Smooth muscle cell of the brain vasculature (primary cell): ENCODE data around the gene RTKN2.

Source experiments
- DNase-seq: peaks from one replicate; pipeline ENCODE4 v3.0.0-alpha.2; 2012; ENCODE audit warnings: low read depth, low spot score

The RTKN2 gene

DNA sequence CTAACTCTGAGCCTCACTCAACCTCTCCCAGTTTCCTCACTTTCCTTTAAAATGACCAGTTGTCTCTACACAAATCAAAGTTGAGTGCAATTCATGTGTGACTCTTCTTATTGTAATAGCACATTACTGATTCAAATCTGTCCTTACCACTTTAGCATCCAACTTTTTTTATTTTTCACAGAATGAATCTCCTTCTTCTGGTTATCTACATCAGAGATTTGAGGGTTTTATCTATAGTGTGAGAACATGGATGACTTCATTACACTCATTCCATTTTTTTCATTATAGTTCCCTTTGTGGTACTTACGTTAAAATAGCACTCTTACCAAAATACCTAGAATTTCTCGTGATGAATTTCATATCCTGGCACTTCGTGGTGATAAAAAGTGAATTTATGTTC, 43.3 kb downstream of the RTKN2 start:
- DNase-seq, result no peak

DNA sequence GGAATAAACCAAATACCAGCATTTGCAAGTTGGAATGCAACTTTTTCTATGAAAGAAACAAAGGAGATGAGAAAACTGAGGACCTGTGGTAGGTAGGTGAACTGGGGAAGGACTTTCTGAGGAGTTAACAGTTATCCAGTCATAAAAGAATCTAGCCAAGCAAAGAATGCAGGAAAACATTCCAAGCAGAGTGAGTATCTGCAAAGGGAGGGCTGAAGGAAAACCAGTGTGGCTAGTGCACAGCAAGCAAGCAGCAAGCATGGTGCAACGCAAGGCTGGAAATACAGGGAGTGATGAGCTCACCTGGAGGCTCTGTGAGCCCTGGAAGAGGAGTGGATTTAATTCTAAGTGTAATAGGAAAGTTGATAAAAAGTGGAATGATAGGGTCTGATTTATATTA, 44.0 kb downstream of the RTKN2 start:
- no peak for DNase-seq

DNA sequence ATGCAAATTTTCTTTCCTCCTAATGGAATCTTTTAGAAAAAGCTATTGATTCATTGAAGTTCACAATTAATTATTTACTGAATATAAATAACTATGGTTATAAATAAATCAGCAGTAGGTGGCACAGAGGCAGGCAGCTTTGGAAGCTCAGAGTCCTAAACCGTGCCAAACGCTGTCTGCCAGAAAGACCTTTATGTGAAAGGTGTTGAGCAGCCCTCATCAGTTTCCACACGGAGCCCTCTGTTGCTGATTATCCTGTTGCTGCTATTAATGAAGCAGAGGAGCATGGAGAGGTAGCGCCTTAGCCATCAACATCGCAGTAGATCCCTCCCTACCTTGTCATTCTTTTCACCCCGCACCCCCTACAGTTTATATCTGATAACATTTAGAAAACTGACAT, 51.0 kb downstream of the RTKN2 start:
- DNase-seq, result no peak

DNA sequence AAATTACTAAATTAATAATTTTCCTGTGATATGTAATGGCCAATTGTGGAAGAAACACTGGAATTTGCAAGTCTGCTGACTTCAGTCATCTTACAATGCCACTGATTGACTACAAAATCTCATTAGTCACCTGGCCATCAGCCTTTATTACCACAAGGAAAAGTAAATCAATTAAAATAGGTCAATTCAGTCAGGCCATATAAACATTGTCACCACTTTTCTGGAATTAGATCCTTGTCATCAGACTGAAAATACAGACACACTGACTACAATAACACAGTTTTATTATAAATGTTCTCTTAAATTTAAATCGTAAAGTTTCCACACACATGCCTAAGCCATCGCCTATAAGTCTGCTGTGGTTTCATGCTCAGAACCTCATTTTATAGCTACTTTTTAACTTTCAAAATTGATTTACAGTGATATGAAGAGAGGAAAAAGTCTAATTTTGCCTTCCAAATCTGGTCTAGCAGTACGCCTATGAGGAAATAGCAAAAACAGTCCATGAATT, 54.2 kb downstream of the RTKN2 start:
- no peak for DNase-seq

DNA sequence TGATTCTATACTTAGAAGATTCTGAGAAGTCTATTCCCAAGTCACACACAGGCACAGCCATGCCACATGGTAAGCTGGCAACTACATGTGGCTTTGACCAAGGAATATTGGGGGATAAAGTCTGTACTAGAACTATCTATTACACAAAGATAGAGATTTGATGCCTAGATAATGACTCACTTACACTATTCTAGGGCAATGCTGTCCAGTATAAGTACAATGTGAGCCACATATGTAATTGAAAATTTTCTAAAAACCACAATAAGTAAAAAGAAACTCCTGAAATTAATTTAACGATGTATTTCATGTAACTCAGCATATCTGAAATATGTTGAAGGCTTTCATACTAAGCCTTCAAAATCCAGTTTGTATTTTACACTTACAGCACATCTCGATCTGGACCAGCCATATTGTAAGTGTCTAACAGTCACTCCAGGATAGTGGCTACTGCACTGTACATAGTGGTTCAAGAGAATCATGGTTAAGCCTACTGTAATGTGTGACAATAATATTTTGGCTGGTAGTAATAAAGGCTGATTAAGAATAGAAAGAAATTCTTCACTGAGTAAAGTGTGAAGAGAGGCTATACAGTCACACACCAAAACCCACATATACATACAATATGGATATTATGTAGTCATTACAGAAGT, 62.8 kb downstream of the RTKN2 start:
- DNase-seq, result no peak

DNA sequence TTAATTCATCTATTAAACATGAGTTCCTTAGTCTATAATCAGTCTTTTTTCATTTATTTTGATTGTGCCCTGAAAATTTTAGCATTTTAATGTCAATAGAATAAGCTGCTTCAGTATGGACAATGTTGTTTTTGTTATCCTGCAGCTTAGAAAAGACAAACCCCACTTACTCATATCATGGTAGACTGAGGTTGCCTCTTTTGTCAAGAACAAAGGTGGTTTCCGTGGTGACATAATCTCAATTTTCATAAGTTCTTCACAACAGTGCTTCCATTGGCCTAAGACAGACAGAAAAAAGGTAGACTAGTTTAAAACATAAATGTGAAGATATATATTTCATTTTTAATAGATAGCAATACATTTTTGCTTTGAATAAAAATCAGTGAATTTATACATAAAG, 69.1 kb downstream of the RTKN2 start:
- no peak for DNase-seq

DNA sequence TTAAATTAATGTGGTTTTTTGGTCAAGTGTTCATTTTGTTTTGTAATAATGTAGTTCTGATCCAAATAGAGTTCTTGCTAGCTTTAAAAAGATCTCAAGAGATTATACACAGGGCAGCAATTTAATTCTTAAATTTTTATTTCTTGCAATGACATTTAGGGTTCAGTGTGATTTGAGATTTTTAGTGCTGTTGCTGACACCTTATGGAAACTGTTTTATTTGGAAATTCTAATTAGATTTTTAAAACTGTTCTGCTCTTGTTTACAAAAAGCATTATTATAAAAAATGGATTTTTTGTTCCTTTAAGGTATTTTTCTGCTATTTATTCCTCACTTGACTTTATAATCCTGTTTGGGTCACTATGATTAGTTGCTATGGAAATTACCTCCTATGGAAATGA, 72.1 kb downstream of the RTKN2 start:
- no peak for DNase-seq

DNA sequence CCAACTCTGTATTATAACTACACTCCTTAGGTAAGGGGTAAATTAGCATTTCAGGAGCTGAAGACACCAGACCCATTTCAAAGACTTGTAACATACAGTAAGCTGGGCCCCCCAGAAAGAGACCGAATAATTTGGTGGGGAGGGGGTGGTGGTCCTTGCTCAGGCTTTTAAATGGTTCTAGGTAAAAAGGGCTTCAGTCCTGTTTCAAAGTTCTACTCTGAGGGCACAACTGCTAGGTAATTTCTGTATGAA, 73.0 kb downstream of the RTKN2 start:
- DNase-seq, result no peak

DNA sequence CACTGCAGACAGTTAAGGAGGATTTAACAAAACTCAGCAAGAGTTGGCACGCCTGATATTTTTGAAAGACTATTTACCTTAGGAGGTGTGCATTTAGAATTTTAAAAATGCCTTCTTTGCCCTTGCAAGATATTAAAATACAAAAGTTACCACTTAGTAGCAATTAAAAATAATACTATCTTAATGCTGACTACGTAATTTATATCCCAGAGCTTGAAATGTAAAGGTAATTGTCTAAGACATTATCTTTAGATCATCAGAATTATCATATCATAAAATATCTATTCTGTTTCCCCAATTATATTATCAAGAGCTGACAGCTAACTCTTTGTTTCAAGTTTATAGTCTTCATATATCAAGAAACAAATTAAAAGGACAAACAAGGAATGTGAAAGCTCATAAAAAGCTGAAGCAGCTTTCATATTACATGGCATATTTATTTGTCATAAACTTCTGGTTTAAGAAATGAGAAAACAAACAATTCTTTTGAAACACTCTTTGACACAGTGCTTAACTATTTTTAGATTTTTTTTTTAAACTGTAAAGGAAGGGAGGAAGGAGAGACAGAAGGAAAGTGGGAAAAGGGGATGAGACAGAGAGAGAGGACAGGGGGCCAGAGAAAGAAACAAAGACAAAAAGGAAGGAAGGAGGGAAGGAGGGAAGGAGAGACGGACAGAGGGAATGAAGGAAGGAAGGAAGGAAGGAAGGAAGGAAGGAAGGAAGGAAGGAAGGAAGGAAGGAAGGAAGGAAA, 73.5 kb downstream of the RTKN2 start:
- DNase-seq, result no peak

DNA sequence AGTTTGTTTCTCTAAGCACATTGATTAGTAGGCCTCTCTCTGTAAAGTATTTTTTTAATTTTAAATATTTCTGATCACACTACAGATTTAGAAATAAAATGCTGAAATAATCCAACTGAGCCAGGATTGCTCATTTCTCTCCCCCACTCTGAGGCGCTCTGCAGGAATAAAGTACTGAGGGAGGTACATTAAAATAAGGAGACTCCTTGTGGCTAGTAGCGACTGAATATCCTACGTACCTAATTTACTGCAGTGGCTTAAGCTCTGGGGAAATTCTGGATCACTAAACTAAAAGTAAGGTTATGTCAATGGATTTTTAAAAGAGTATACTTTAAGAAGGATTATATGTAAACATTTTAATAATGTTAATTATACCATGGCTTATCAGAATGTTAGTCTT, 75.2 kb downstream of the RTKN2 start:
- DNase-seq, result no peak

DNA sequence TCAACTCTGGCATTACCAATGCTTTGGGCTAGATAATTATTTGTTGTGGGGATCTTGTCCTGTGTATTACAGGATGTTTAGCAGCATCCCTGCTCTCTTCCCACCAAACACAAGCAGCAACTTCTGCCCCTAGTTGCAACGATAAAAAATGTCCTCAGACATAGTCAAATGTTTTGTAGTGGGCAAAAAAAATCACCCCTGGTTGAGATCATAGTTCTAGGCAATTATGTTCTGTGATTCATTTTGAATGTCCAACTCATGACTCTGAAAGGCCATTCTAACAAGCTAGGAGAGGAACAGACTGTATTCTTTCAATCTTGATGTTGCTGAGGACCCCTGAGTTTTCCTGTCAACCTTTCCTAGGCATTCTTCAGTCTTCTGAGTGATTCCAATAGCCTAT, 79.5 kb downstream of the RTKN2 start:
- DNase-seq, result no peak

DNA sequence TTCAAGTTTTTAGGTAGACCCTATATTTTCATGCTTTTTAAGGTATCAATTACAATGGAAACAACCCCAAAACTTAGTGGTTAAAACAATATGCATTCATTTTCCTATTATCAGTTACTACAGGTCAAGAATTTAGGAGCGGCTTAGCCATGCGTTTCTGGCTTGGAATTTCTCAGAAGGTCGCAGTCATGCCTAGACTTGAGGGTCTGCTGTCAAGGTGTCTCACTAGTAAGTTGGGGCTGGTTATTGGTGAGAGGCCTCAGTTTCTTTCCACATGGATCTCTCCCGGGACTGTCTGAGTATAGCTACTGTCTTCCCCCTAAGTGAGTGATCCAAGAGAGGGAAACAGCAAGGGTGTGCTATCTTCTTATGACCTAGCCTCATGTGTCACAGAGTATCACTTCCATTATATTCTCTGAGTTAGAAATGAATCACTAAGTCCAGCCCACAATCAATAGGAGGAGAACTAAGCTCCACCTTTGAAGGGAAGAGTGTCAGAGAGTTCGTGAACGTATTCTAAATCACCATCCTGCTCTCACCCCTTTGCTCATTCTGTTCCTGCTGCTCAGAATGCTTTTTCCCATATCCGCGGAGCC, 80.5 kb downstream of the RTKN2 start:
- DNase-seq, result no peak

DNA sequence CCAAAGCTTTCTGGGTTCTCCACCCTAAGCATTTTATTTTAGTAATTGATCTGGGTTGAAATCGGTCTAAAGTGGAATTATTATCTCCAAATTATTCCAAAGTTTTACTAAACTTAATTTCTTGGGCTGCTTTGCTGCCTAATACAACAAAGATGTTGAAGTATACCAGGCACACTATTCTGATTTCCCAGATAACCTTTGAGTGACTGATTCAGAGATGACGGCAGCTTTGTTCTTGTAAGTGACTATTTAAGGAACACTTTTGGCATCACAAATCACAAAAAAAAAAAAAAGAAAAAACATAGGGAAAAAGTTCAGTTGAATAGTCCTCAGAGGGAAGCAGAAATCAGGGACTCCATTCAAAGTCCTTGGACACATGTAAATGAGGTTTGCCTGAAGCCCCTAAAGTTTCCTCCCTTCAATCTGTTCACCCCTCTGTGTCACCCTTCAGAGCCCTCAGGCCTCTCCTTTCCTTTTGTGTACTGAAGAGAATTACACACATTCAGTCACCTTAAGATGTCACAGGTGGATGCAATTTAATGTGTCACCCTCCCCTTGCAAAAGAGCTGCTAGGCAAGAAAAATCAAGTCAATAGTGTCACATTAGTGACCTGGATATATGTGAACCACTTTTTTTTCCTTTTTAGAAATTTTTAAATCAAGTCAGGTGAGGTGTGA, 81.5 kb downstream of the RTKN2 start:
- DNase-seq, result no peak

DNA sequence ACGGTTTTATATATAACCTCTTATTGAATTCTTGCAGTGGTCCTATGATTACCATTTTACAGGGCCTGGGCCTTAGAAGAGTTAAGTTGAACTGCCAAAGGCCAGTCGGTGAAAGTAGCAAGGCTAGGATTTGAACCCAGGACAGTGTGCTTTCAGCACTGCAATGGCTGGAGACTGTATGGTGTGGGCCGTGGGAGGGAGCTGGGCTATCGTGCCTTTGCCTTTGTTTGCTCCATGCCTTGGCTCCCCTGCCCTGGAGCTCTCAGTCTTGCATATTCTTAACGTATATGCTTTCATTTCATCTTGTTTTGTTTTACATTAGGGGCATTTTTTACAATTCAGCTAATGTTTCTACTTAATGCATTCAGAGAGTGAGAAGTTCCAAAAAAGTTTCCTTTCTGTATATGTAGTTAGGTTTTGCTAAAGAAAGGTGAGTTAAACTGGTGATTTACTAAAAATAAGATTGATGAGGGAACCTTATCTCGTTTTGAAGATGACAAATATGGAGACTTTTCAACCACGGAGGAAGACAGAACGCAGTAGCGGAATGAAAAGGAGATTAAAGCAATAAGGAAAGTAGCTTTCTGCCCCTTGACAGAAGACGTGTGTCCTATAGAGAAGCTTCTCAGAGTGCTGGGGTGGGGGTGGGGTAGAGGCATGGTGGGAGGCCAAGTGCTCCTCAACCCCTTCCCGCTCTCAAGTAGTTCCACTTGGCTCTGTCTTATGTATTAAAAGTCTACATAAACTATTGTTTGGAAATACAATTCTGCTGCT, 82.5 kb downstream of the RTKN2 start:
- no peak for DNase-seq

DNA sequence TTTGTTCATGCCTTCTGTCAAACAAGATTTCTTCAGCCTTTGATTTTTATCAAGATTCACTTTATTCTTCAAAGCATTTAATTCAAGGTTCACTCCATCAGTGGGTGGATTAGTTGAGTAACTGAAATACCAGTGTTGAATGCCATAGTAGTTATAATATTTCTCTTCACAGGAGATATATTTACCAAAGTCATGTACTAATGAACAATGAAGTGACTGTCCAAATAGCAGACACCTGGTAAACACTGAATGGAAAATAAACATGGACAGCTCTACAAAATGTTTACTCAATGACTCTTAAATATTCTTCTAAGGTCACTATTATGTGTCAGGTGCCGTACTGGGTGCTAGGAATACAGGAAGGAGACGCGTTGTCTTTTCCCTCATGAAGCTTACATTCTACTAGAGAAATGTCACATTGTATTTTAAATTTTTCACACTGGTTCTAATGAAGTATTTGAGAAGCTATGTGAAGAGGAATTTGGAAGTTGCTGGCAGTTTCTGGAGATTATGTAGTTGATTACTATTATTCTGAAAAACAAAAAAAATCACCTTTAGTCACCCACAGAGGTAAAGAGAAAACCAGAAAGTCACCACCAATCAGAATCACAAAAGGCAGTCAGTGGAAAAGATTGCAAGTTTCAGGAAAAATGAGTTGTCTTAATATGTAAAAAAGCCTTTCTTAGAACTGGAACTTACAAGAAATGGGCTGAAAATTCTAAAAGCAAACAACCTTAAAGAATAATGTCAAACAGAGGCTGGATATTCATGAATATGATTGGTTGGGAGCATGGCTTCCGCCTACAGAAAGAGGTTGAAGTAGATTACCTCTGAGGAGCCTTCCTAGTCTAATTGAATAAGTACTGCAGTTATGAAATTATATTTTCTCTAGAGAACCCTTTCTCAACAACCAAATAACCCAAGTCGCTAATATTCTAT, 84.5 kb downstream of the RTKN2 start:
- DNase-seq, result no peak

DNA sequence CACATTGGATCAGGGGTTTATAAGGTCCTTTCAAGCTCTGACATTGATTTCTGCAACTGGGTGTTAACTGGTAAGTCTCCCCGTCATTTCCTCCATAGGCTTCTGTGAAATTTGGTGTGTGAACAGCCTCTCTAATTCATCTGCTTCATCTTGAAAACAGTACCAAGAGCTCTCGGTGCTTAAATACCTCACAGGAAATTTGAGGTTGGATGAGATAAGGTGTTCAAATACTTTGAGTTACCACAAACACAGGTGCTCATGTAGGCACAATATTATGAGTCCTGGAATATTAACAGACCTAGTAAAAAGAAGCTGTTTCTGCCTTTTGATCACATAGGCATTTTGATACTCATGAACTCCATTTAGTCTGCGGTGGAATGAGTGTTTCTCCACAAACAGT, 85.2 kb downstream of the RTKN2 start:
- no peak for DNase-seq

DNA sequence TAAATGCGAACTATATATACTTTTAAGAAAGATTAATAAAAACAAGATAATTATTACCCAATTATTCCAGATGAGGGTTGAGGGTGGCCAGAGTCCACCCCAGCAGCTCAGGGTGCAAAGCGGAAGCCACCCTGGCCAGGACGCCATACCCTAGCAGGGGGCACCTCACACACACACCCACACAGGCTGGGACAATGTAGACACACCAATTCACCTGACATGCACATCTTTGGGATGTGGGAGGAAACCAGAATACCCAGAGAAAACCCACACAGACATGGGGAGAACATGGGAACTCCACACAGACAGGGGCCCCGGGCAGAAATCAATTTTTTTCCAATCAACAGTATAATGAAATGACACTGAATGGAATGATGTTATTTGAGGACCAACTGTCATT, 86.0 kb downstream of the RTKN2 start:
- no peak for DNase-seq

DNA sequence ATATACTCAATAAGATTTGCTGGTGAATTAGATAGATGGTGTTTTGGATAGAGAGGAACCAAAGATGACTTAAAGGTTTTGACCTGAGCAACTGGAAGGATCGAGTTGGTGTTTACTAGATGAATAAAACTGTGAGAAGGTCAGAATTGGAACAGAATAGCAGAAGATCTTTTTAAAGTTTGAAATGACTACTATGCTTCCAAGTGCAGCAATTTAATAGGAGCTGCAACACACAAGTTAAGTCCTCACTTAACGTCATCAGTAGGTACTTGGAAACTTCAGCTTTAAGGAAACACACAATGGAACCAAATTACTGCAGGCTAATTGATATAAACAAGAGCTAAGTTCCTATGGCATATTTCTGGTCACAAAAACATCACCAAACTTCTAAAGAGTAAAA, 86.5 kb downstream of the RTKN2 start:
- no peak for DNase-seq

DNA sequence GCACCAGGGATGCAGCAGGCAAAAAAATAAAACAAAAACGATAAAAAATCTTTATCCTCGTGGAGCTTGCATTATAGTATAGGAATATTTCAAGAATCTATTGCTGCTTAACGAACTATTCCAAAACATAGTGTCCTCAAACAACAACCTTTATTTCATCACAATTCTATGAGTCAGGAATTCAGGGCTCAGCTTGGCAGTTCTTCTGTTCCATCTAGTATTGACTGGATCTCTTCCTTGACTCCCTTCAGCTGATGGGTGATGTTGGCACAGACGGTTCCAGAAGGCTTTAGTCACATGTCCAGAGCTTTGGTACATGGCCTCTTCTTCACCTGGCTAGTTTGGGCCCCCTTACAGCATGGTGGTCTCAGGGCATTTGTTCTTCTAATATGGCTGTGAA, 88.0 kb downstream of the RTKN2 start:
- no peak for DNase-seq

DNA sequence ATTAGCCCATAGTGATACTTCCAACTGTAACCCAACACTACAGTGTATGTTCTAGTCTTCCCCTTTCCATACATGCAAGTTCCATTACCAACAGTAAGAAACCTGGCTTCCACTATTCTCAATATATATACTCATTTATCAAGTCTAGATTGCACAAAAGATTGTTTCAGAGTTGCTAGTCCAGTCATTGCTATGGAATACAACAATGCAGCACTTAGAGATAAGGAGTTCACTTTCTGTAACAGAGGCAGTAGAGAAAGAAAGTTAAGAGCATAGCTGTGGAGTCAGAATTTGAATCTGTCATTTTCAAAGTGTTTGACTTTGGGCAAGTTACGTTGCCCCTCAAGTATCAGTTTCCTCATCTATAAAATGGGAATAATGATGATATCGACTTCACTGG, 90.1 kb downstream of the RTKN2 start:
- DNase-seq, result no peak

DNA sequence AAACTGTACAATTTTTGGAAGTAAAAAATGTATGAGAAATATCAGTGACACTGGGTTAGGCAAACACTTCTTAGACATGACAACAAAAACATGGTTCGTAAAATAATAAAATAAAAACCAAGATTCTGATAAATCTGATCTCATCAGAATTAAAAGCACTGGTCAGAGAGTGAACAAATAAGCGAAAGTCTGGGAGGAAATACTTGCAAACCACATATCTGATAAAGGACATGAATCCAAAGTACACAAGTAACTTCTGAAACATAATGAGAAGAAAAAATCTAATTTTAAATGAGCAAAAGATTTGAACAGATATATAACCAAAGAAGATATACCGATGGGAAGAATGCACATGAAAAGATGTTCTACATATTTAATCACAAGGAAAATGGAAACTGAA, 91.5 kb downstream of the RTKN2 start:
- no peak for DNase-seq
